ENCODE data around the gene CAB39. TPM values are rescaled to one million over a fixed set of nuclear protein-coding genes. Genes with fewer than 3 reads are reported as not detected.
A peak's percentile ranks its signal among the peaks of the same experiment; 100 is the strongest.

Gene CAB39
- total and polyA plus RNA-seq, 2 of the 8 experiments (the other 6 are each of a cell fraction or from before 2014, with no cell fraction given): 16.4 to 50.5 TPM

GRCh38 chr2:230668184-230668938 lies 44.3 kb upstream of the CAB39 start:
- H3K9ac ChIP-seq (replicated peaks in 1 of 4; ENCODE audit: extremely low read depth in 1 of 4, low read depth in 3 of 4, low read length in 3 of 4): no peak overlapping the region
- no peak overlapping the region for H4K91ac ChIP-seq (replicated peaks; ENCODE audit: insufficient read length, low read length)
- no peak overlapping the region for H3K23ac ChIP-seq (ENCODE audit: insufficient read length)
- H3K79me2 ChIP-seq (ENCODE audit: control insufficient read depth in 1 of 2, insufficient read depth in 2 of 2, low read length in 2 of 2): no peaks in the 10 kb centered on the region
- 79% methylated on average over 12 of the region's 12 CpGs; no CpG with 5 or more reads in 1 of the 2 experiments for WGBS, 2 experiments (ENCODE audit: extremely low coverage in 1 of 2, insufficient coverage in 1 of 2, insufficient read length in 1 of 2, insufficient replicate concordance in 2 of 2, low coverage in 1 of 2, low lambda C conversion rate in 2 of 2, missing lambda C conversion rate in 1 of 2)
- peak overlapping the region; percentile 76 for H3K4ac ChIP-seq (replicated peaks; ENCODE audit: insufficient read length, low read depth, low read length)
- ChIA-PET POLR2A (ENCODE audit: partially characterized antibody) (interaction anchor here (1.6 kb wide), 1 partner anchor 8 kb away, joined by 3 read pairs; no protein-coding TSS in a partner anchor), CTCF (ENCODE audit: partially characterized antibody) (interaction anchor here (0.6 to 1.4 kb wide), 4 partner anchors 130 to 1004 kb away, joined by 3 to 5 read pairs (median 3); no protein-coding TSS in a partner anchor)
- no peaks in the 10 kb centered on the region for H4K20me1 ChIP-seq (replicated peaks in 1 of 2; ENCODE audit: control insufficient read depth in 1 of 2, insufficient read depth in 2 of 2, low read length in 2 of 2)
- peaks cover 7 to 18% (median 14%) of the 10 kb centered on the region in 4 experiments; a peak in 6 of 7 replicates for H3K4me1 ChIP-seq (replicated peaks in 1 of 4; ENCODE audit: control insufficient read depth in 3 of 4, insufficient read depth in 4 of 4, low read length in 3 of 4)
- no peaks in the 10 kb centered on the region for H3K23me2 ChIP-seq (ENCODE audit: low read depth, low read length)
- no peak for FAIRE-seq
- no peak overlapping the region for H3K56ac ChIP-seq (replicated peaks; ENCODE audit: insufficient read length, low read depth, low read length)
- no peak overlapping the region for H3K18ac ChIP-seq (ENCODE audit: extremely low read depth, low read length)
- no peak overlapping the region for H2BK12ac ChIP-seq (ENCODE audit: low read depth, low read length)
- no peaks in the 10 kb centered on the region for H3K79me1 ChIP-seq (ENCODE audit: low read depth, low read length)
- H3K4me2 ChIP-seq (ENCODE audit: insufficient read depth in 1 of 2, low read depth in 2 of 2, low read length in 2 of 2): no peak overlapping the region
- H2AK5ac ChIP-seq (ENCODE audit: low read depth, low read length): no peak overlapping the region
- H3K27me3 ChIP-seq (replicated peaks in 1 of 4; ENCODE audit: control insufficient read depth in 3 of 4, extremely low read depth in 1 of 4, insufficient read depth in 3 of 4, low read length in 3 of 4): peaks cover 0 to 3% (median 1%) of the 10 kb centered on the region in 4 experiments; a peak in 3 of 7 replicates
- no peak overlapping the region for H4K8ac ChIP-seq (ENCODE audit: extremely low read depth, insufficient read depth, low read length)
- no peaks in the 10 kb centered on the region for H3K36me3 ChIP-seq (ENCODE audit: control insufficient read depth in 2 of 4, insufficient read depth in 4 of 4, low read length in 3 of 4)
- no peak overlapping the region for H3K27ac ChIP-seq (ENCODE audit: low read depth, low read length)
- 0 out of 2 replicates have a peak overlapping the region, but pooled peaks have one; percentile 58 for H2AFZ ChIP-seq (ENCODE audit: low read length)
- H2BK5ac ChIP-seq (ENCODE audit: low read depth, low read length): peak overlapping the region; percentile 45; the same call in 1 of the 2 replicates
- no peaks in the 10 kb centered on the region for H3K9me3 ChIP-seq (ENCODE audit: insufficient read depth in 2 of 2, low read depth in 1 of 2, low read length in 1 of 2)
- no peak overlapping the region for H3K14ac ChIP-seq (ENCODE audit: insufficient read length)
- H2BK120ac ChIP-seq (replicated peaks; ENCODE audit: low read depth, low read length): no peak overlapping the region
- no peak overlapping the region for H4K5ac ChIP-seq (ENCODE audit: insufficient read length, low read depth, low read length)
- H2BK20ac ChIP-seq (ENCODE audit: low read length): no peak overlapping the region; the same call in 1 of the 2 replicates
- peak overlapping the region; percentile 31; the same call in 1 of the 2 replicates for H2BK15ac ChIP-seq (ENCODE audit: low read length)
- no peak overlapping the region for H3K4me3 ChIP-seq (ENCODE audit: extremely low read depth in 1 of 4, insufficient read depth in 2 of 4, low read depth in 3 of 4, low read length in 4 of 4)
- DNase-seq (ENCODE audit: low read depth in 1 of 2, low spot score in 2 of 2): no peak
- TF ChIP-seq SRF (IDR thresholded peaks at IDR 0.05; ENCODE audit: low read depth, low read length): no peak

Data from H1 (cell line).